Stimulated activated CD4-positive, alpha-beta T cell treated with anti-CD3 and anti-CD28 coated beads, Interleukin-12 subunit alpha, Interleukin-12 subunit beta, amount 100 ng/mL, for 24 hours (primary cell): ENCODE results near the gene CHRDL1.
"Not testable (repeated sequence)": the region's sequence is repeated elsewhere in the genome, so short reads cannot be mapped to it uniquely, and the experiment has no call there.

Source experiments
- DNase-seq, 2 experiments: peaks; one replicate each; pipeline ENCODE4 v3.0.0-alpha.2; 2020; ENCODE audit warnings: low read depth in 2 of 2

Gene CHRDL1, protein sequence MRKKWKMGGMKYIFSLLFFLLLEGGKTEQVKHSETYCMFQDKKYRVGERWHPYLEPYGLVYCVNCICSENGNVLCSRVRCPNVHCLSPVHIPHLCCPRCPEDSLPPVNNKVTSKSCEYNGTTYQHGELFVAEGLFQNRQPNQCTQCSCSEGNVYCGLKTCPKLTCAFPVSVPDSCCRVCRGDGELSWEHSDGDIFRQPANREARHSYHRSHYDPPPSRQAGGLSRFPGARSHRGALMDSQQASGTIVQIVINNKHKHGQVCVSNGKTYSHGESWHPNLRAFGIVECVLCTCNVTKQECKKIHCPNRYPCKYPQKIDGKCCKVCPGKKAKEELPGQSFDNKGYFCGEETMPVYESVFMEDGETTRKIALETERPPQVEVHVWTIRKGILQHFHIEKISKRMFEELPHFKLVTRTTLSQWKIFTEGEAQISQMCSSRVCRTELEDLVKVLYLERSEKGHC

DNA sequence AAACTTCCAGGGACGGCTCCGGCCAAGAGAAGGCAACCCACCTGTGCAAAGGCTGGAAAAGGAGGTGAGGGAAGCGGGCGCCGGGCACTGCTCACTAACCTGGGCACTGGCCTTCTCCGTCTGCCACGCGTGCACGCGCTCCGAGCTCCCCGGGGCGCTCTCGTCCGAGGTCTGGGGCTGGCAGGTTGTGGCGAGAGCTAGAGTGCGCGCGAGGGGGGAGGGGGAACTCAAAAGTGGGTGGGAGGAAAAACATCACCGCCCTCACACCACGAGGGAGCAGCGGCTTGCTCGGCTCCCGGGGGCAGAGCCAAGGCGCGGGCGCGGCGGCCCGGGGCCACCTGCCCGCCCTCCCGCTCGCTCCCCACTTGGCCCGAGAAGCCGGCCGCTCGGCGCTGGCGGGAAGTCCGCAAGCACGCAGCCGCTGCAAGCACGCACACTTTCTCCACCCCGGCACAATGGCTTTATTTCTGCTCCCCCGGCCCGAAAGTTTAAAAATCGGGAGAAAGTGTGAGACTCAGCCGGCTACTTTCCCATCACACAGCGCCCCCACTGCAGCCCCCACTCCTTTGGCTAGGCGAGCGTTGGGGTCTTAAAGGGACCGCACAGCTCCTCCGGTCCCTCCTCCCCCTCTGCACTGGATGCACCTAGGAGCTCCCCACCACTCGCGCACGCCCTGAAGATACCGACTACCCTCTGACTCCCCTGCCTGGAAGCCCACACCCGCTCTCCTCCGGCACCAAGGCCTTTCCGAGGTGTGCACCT lies at the start of gene CHRDL1:
TSS of gene CHRDL1 (minus strand) at position 173 of the 762 bp plus-strand sequence. CDS start 3,636 bp downstream, outside the sequence.
- DNase-seq = no peak

DNA sequence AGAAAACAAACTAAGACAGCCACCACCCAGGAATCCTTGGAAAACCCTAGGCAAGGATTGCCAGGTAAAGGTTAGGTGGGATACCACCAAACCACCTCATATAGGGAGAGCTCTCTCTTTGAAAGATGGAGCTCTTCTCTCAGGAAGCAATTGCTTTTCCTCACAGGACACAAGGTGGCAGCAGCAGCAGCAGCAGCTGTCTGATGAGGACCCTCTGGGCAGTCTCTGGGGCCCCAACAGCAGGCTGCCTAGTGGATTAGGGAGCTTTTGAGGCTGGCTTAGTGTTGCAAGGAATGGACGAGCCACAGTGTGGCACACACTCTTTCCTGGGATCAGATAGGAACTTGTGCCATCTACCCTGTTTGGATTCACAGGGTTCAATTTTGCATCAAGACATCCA lies 41.4 kb upstream of the CHRDL1 start:
- no peak for DNase-seq

DNA sequence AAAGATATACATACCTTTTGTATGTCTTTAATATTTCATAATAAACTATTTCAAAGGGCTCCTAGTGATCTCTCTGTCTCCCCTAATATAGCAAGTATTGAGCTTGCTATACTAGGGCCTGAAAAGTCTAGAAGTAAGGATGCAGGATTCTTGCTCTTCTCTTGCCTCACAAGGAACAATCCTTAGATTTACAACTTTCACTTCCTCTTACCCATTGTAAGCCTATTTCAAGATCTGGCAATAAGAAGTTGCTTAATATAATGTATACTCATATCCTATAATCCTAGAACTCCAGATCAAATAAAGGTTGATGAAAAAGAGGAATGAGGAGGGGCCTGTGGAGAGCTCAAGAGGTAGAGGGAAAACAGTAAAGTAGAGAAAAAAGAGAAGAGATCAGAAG lies 40.8 kb upstream of the CHRDL1 start:
- DNase-seq = no peak

DNA sequence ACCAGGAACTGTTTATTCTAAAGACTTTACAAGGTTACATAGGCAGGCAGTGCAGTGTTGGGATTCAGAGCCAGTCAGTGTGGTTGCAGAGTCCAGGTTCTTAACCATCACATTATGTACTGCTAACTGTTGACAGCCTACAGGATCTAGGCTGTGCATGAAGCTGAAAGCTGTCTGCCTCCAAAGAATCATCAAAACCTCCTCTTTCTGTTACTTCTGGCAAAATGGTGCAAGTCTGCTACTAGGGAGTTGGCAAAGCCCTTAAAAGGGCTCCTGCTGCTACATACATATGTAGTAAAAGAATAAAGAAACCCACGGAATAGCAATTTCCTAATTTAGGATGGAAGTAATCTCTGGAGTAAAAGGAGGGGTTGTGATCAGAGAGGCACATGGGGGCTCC lies 40.4 kb upstream of the CHRDL1 start:
- no peak for DNase-seq

DNA sequence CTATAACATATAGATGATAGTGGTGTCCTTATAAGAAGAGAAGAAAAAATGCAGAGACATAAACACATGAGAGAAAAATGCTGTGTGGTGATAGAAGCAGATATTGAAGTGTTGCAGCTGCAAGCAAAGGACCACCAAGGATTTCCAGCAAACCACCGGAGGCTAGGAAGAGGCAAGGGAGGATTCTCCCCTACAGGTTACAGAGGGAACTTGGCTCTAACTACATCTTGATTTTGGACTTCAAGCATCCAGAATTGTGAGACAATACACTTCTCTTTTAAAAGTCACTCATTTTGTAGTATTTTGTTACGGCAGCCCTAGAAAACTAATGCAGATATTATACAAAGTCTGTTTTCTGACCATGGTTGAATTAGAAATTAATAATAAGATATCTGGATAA lies 30.4 kb upstream of the CHRDL1 start:
- no peak for DNase-seq

DNA sequence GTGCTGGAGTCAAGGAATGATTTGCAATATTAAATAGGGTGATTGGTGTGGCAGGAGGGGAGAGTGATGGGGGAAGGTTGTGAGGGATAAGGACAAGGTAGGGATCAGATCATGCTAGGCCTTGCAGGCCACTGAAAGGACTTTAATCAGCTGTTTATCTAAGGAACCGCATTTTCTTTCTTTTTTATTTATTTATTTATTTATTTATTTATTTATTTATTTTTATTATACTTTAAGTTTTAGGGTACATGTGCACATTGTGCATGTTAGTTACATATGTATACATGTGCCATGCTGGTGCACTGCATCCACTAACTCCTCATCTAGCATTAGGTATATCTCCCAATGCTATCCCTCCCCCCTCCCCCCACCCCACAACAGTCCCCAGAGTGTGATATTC lies 20.9 kb upstream of the CHRDL1 start:
- not testable (repeated sequence) for DNase-seq

DNA sequence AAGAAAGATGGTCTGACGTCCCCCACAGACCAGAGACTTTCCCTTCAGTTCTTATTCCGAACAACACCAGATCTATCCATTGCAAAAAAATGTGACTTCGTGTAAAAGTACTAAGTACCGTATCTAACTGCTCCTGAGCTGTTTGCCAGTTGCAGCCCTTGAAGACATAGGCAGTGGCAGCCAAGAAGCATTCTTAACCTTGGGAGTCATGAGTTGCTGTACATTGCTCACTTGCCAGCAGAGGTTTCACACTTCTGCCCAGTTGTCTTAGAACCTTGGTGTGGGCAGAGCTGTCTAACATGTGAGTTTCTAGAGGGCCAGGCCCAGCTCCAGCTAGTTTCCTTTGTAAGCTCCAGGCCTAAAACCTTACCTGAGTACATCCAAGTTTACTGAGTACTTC lies 10.5 kb upstream of the CHRDL1 start:
- DNase-seq = no peak

DNA sequence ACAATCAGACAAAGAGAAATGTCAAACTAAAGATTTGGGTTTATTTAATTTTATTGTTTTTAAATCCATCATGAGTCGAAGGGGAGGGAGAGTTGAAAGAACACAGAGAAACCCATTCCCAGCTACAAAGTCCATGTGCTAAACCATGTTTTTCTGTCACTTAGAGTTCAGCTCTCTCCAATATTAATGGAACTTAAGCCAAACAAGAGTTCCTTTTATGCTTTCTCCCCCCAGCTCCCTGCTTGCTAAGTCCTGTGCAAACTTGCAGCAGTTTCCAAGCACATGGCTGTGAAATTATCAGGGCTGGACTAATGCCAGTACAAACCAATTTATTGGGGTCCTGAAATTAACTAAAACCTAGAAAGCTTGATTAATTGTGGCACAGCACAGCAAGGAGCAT lies 9.7 kb upstream of the CHRDL1 start:
- DNase-seq = no peak

DNA sequence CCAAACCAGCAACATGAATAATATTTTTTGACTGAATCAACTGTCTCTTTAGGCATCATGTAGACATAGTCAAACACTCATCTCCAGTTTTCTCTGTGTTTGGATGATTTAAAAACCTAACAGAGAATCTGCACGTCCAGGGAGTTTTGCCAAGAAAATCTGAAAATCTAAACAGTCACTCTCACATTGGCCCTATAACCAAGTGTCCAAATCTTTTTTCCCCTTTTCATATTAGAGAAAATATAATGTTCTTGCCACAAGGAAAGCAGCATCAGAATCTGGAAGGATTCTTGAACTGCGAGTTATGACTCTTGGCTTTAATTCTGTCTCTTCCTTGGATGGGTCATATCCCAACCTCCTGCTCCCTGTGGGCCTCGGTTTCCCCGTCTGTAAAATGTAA lies 8.8 kb upstream of the CHRDL1 start:
- DNase-seq = no peak

DNA sequence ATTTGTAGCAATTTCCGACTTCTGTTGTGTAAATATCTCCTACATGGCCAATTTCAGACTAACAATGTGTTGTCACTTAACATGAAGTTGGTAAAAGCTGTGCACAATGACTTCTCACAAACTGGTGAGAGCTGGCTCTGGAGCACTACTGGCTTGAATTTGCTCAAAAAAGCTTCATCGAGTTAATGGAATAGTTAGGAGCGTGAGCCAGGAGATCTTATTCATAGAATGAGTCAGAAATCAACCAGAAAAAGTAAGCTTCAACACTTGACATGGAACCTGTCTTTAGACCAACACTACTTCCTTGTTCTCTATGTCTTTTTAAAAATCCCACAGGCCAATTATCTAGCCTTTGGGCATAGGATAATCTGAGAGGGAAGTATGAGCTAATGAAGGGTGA lies 7.9 kb upstream of the CHRDL1 start:
- DNase-seq = no peak

DNA sequence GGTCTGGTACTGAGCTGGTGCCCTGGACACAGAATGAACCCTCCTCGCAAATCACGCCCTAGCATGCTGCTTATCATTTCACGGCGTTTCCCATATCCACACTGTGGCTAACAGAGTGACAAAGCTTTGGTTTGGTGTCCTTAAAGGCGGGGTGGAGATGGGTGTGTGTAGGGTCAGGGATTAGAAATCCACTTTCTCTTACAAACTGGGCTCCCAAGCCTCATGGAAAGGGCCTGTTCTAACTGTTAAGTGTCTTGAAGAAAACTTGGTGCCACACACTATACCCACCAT lies 735 bp upstream of the CHRDL1 start:
- no peak for DNase-seq

DNA sequence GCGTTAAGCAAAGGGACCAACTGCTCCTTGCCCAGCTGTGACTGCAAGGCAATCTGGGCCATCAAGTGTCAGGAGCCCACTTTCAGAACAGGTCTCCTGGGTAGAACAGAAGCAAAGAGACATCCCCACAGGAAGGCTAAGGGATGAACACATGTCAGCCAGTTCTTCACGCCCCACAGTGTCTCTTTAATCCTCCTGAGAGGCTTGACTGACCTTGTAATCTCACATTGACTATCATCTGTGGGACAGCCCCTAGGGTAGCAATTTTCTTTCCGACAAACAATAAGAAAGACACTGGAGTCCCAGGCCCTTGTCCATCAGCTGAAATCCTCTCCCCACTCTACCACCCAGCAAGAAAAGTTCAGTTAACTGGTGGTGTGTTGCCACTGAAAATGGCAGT lies 1.0 kb downstream of the CHRDL1 start:
- no peak for DNase-seq

DNA sequence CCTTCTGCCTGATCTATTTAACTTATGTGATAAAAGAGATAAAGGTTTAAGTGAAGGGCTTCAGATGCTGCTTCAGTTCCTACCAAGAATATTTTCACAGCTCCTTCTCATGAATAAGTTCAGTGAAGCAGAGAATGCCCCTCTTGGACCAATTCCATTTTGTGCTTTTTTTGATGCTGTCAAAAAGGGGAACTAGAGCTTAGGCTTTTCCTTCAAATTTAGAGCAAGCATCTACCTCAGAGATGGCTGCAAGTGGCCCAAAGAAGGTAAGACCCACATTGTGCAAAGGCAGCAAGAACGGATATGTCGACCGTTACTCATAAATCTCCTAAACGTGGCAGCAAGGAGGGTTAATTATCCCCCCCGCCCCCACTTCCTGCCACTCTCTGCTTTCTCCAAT lies 4.5 kb downstream of the CHRDL1 start:
- no peak for DNase-seq

DNA sequence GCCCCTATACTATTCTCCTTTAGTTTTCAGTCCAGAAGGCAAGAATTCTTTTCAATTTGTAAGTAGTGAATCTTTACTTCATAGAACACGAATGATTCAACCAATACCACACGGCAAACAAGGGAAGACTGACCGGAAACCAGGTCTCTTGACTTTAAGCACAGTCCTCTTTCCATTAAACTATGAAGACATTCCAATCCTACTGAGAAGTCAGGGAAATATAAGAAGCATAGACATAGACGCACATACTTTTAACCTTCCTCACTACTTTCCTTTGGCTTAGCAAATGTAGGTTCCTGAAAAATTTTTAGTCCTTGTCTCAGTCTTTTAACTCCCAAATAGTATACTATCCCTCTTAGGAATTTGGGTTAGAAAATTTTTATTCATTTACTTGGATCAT lies 9.1 kb downstream of the CHRDL1 start:
- DNase-seq = no peak

DNA sequence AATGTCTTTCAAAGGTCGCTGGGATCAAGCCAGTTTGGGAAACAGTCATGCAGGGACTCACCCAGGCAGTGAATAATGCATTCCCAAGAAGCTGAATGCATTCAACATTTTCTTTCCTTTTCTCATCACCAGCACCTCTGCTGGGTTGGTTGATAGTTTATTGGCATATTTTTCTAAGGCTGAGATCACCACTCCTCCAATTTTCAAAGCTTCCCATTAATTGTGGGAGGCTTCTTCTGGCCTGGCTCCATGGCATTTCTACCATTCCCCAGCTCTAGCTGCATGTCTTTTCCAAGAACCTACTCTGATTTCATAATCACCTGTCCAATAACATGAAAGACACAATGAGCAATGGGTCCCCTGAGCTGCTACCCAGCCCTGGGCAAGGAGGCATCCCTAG lies 35.8 kb downstream of the CHRDL1 start:
- DNase-seq = no peak

DNA sequence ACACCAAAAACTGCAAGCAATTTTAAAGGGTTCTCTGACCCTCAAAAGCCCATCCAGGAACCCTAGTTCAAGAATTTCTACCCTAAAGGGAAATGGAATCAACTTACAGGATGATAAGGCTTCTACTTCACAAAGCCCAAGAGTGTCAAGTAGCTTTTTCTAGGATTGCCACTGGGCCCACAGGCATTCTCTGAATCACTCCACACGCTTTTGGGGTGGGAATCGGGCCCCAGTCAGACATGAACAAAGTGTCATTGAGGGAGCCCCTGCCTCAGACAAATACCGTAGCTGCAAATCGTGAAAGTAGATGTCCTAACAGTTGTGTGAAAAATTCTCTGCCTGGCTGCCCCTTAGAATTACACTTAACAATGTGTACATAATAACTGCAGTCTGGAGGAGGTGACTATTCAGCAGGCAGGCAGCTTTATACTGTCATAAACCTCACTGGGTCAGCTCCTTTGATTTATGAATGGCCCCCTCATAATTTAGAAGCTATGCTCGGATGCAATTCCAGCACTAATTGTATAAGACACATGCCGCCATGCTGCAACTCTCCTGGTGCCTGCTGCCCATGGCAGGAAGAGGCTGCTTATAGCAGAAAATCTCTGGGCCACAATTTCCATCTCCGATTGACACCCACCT lies 36.7 kb downstream of the CHRDL1 start:
- DNase-seq = no peak

DNA sequence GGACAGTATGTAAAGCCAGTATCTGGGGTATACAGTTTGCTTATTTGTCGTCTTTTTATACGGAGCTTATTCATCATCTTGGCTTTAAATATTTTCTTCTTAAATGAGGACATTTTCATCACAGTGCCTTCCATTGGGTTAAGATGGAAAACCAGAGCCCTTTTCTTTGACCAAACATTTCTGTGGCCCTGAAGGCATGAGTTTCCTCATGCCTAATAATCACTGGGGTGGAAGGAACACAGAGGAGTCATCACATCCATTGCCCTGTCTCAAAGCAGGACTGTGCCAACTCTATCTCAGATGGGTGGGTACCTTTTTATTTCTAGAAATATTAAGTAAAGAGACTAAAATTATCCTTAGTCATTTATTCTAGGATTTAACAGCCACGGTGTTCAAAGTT lies 40.0 kb downstream of the CHRDL1 start:
- no peak for DNase-seq

DNA sequence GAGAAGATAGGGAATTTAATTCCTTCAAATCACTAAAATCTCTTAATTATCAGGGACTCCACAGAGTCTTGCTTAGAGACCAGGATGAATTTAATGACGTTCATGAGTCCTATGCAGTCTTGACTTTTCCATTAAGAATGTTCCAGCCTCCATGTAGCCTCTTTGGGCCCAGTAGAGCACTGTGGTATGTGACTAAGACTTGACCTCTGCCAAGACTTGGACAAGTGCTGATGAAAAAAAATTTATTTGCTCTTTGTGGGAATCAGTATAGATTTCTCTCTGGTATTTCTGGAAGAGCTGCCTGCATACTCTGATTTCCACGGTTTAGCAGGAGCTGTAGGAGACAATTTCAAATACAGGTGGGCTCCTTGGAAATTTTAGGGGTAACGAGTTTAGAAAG lies 40.6 kb downstream of the CHRDL1 start:
- no peak for DNase-seq

DNA sequence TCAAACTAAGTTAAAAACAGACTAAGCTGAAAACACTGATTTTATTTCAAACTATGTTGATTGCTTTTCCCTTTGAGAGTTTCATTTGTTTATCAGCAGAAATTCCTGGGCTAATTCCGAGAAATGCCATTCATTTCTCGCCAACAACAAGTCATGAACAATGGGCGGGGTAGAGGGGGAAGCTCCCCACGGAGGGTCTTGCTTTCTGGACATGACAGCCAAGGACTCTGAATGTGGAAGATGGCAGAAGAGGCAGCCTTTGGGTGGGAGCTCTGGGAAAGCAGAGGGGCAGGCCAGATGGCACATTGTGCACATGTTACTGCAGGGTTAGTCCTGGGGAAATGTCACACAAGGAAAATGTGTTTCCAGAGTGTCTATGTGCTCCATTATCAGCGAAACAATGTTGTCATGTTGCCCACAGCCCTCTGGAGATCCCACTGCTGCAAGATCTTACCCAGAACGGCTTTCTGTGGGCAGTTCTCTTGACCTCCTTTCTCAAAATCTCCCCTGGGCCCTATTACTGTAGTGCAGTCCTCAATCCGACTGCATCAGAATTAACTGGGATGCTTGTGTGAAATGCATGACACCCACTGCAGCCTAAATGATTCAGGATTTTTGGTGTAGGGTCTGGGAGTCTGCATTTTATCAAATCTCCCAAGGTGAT lies 45.0 kb downstream of the CHRDL1 start:
- no peak for DNase-seq

DNA sequence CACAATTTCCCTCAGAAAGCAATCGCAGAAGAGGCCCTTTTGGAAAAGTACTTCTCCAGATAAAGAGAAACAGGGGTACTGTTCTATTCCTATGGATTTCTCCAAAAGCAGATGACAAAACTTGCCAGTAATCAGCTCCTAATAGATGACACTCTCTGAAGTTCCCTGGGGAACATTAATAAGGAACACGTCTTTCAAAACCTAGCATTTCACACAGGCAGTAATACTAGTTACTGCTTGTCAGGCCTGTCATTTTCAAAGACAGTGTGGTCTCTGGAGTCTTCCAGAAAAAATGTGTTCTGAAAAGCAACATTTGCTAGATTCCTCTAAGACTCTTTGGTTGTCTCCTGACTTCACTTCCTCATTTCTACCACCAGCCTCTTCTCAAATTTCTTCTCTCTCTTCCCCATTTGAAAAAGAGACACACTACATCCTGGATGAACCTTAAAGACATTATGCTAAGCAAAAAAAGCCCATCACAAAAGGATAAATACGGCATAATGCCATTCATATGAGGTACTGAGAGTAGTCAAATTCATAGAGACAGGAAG lies 47.3 kb downstream of the CHRDL1 start:
- no peak for DNase-seq

DNA sequence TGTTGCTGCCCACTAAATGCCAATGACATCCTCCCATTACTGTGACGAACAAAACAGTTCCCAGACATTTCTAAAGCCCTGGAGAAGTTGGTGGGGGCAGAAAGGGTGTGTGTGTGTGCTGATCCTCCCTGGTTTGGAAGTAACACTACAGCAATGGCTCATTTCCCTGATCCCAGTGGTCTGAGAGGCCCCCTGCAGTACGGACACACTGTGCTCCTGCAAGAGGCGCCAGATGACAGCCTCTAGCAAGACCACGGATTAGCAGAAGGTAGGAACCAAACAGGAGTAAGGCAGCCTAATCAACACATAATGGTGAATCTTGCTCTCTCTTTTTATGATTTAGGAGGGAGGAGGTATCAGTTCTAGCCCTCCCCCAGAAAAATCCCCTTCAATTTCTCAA lies 49.6 kb downstream of the CHRDL1 start:
- no peak for DNase-seq

DNA sequence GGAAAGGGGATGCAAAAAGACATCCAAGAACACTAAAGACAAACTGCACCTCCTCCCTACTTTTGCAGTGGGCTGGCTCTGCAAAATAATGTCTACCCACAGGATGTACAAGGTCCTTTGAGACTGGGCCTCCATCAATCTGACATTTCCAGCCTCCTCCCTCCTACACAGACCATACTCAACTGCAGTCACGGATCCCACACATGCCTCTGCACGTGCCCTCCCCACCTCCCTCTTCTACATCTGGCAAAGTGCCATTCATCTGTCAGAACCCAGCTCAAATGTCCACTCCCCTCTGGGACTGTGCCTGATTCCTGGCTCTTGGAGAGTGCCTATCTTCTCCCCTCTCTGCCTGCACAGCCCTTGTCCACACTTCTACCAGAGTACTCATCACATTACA lies 50.3 kb downstream of the CHRDL1 start:
- DNase-seq = no peak
